DMS 273 (cell line): Measurements from ENCODE around the gene AKR1D1.
A peak's percentile ranks its signal among the peaks of the same experiment; 100 is the strongest.
"Not testable (repeated sequence)": the region's sequence is repeated elsewhere in the genome, so short reads cannot be mapped to it uniquely, and the experiment has no call there.

Experiments
- DNase-seq: peaks from one replicate; lab custom pipeline; 2025; ENCODE audit not compliant: unreplicated experiment; lab: John Stamatoyannopoulos, UW

Gene AKR1D1

DNA sequence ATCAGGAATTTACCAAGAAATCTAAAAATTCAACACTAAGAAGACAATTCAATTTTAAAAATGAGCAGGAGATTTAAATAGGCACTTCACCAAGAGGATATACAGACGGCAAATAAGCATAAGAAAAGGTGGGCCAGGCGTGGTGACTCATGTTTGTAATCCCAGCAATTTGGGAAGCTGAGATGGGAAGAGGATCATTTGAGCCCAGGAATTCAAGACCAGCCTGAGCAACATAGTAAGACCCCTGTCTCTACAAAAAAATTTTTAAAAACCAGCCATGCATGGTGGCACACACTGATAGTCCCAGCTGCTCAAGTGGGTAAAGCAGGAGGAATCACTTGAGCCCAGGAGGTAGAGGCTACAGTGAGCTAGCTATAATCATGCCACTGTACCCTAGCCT is 3.5 kb upstream of the AKR1D1 start:
- DNase-seq = no peak

DNA sequence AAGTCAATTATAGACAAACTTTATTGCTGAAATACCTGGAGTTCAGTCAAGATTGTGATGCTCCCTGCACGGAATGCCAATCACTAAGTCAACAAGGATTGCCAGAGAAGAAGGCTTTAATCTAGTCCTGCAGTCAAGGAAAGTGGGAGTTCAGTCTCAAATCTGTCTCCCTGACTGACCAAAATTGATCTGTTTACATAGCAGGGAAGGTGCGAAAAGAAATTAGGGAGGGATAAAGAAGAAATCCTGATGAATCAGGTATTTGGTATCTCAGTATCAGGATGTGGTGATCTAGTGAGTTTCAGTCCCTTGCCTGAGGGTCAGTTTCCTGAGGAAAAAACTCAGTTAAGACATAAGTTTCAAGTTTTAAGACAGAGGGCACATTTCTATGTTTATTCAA is 2.1 kb upstream of the AKR1D1 start:
- DNase-seq = no peak

DNA sequence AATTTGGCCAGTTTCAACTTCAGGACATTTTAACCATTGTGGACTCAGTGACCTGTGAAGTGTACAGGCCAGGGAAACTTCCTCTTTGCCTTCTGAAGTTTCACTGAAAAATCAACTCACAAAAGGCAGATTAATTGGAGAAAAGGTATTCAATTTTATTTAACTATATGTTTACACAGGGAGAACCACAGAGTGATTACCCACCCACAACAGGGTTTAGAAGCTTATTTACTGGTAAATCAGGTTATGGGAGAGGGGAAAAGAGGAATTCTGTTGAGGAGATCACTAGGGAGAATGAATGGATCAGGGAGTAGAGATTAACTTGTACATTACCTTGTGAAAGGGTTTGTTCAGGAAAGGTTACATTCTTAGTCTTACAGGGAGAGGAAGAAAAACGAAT is 1.7 kb upstream of the AKR1D1 start:
- DNase-seq = no peak

DNA sequence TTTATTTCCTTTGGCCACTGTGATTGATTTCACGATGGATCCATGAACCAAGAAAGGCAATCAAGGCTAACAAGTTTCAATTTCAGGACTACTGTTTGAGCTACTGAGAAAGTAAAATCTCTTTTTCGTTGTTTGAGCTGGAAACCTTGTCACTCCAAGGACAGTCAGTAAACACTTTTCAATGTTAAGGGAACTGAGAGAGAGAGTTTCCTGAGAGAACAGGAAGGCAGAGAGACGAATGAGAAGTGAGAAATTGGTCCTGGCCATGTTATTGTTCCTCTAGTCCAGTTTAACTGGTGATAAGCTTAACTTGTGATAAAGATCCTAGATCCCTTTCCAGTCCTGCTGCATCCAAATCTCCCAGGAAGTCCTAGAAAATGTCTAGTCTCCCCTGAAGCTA is 909 bp upstream of the AKR1D1 start:
- DNase-seq = no peak

DNA sequence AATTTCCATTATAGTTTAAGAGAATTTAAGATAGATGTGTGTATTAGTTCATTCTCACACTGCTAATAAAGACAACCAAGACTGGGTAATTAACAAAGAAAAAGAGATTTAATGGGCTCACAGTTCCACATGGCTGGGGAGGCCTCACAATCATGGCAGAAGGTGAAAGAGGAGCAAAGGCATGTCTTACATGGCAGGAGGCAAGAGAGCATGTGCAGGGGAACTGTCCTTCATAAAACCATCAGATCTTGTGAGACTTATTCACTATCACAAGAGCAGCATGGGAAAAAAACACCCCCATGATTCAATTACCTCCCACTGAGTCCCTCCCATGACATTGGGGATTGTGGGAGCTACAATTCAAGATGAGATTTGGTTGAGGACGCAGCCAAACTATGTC is 473 bp upstream of the AKR1D1 start:
- DNase-seq = not testable (repeated sequence)

DNA sequence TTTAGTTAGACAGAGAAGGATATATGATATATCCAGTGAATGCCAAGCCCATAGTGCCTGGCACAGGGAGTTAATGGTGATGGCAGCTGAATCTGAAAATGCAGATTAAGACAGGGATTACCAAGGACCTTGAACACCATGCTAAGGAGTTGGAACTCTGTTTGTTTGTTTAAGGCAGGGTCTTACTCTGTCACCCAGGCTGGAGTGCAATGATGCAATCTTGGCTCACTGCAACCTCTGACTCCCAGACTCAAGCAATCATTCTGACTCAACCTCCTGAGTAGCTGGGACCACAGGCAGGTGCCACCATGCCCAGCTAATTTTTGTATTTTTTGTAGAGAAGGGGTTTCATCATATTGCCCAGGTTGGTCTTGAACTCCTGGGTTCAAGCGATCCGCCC is 1.6 kb downstream of the AKR1D1 start:
- no peak for DNase-seq

DNA sequence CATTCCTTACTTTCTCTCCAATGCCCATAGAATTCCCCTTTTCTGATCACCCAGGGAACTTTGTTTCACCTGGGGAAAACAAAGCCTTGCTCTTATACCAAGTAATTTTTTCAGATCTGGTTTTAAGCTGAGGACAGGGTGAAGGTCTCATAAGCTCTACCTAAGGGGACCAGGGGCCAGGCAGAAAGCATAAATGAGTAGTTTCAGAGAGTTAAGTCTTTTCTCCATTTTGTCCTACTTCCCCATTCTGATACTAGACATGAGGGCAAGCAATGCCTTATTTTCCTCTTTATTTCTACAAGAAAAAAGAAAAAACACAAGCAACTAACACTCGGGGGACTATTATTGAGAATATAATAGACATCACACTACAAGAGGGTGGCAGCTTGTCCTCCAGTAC is 2.9 kb downstream of the AKR1D1 start:
- no peak for DNase-seq

DNA sequence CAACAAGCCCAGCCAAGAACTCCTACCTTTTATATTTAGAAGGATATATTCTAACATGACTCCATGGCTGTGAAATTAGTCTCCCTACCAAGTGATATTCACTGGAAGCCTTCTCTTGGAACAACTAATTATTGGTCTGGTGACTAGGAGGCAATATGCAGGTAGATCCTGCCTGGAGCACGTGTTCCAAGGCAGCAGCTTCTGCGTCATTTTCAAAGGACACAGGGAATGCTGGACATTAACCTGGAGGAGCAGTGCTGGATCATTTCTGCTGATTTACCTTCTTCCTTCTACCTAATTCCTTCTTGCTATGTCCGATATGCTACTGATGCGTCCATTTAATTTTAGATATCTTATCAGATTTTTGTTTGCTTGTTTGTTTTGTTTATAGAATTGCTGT is 5.6 kb downstream of the AKR1D1 start:
- DNase-seq = no peak

DNA sequence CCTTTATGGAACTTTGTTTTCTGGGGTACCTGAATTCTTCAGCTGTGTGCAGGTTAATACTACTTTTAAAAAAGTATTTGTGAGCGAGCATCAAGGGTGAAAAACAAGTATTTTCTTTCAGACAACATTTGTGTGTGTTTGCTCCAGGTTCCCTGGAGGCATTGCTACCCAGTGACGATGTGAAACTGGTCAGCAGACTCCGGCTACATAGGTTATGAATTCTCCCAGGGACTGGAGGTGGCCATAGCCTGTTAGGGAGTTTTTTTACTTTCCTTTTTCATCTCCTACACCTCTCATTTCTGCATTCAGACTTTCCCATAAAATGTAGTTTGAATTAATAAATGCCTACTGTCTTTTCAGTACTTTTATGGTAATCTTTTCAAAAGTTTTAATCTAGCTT is 7.6 kb downstream of the AKR1D1 start:
- no peak for DNase-seq

DNA sequence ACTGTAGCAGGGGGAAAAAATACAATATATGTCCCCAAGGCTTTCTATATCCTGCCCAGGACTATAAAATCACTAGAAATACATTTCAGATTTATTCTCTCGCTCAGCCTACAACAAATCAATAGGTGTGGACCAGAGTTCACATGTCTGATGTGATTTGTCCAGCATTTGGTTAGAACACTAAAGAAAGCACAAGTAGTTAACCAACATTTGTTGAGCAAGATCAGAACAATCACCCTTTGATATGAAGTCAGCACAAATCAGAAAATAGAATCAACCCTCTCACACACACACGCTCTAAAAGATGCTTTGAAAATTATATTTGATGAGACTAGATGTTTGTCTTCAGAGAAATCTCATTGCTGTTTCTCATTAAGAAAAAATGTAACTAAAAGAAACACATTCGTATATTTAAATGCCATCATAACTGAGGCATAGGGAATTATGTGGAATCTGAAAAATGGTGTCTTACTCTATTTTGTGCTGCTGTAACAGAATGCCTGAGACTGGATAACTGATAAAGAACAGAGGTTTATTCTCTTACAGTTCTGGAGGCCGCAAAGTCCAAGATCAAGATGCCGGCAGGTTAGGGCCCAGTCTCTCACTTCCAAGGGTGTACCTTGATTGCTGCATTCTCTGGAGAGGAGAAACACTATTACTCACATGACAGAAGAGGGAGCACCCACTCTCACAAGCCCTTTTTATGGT is 10.5 kb downstream of the AKR1D1 start:
- DNase-seq = no peak

DNA sequence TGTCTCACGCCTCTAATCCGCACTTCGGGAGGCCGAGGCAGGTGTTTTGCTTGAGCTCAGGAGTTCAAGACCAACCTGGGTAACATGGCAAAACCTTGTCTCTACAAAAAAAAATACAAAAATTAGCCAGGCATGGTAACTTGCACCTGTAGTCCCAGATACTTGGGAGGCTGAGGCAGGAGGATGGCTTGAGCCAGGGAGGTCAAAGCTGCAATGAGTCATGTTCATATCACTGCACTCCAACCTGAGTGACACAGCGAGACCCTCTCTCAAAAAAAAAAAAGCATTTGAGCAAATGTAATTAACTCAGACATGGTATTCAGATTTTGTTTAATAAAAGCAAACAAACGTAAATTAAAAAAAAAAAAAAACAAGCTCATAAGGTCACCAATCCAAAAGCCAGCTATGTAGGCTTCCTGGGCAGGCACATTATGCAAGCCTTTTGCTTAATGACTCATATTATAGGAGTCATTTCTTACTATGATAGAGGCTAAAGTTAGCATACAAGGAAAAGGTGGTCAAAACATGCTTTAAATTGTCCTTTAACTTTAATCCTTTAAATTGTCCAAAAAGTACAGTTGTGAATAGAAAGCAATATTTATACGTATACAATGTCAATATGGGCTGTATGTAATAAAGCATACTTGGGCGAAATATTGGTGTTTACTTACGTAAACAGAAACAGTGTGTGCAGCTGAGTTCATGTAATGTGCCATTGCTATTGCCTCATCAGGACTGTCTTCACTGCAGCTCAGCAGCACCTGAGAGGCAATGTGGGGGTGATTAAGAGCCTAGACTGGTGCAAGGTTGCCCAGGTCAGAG is 13.0 kb downstream of the AKR1D1 start:
- no peak for DNase-seq

DNA sequence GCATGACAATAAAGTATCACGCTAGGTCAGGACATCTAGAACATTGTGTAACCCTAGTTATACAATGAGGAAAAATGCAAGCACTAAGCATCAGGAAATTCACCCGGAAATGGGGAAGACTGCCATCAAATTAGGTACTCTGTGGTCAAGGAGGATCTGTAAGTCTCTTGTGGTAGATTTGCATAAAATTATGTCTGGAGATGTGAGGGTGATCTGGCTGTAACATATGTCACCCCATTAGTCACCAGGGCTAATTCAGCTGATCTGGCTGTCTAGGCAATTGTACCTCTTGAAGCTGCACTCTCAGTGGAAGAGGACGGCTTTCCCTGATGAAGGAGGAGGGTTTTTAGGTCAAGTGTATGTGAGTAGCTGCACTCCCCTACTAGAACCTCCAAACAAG is 14.8 kb downstream of the AKR1D1 start:
- DNase-seq = no peak

DNA sequence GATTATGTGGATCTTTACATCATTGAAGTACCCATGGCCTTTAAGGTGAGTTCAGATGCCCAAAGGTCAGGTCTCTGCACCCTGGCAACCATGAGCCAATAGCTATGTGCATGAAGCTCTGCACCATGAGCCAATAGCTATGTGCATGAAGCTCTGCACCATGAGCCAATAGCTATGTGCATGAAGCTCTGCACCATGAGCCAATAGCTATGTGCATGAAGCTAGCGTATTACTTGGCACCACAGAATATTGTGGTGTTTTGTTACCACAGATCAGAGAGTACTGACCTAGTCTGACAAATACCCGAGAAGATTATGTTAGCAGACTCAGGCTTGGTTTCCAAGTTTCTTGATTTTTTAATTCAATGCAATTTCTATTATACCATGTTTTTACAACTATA is 15.6 kb downstream of the AKR1D1 start:
- not testable (repeated sequence) for DNase-seq

DNA sequence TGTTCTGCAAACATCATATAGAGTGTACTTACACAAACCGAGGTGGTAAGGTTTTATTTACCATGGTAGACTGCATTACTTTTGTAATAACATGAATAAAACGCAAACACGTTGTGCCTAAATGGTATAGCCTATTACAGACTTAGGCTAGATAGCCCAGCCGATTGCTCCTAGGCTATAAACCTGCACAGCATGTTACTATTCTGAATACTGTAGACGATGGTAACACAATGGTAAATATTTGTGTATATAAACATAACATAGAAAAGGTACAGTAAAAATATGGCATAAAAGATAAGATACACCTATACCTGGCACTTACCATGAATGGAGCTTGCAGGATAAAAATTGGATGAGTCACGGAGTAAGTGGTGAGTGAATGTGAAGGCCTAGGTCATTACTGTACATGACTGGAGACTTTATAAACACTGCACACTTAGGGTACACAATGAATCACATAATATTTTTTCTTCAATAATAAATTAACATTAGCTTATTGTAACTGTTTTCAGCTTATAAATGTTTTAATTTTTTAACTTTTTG is 16.3 kb downstream of the AKR1D1 start:
- no peak for DNase-seq

DNA sequence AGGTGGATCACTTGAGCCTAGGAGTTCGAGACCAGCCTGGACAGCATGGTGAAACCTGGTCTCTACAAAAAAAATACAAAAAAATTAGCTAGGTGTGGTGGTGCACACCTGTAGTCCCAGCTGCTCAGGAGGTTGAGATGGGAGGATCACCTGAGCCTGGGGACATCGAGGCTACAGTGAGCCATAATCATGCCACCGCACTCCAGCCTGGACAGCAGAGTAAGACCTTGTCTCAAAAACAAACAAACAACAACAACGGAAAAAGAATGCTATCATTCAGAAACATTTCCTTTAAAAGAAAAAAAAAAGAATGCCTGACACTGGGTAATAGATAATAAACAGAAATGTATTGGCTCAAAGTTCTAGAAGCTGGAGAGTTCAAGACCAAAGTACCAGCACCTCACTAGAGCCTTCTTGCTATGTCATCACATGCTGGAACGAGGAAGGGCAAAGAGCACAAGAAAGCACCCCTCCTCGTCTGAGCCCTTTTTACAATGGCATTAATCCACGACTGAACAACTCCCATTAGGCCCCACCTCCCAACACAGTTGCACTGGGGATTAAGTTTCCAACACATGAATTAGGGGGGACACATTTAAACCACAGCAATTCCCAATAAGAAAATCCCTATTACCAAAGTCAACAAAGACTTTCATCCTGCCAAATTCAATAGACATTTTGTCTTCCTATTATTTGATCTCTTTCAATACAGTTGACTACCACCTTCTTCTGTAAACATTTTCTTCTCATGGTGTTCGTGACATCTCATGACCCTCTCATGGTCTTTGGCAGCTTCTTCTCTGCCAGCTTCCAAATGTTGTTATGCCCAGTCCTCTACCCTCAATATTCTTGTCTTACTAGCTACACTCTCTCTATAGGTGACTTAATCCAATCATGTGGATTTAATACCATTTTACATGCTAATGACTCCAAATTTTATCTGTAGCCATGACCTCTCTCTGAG is 20.0 kb downstream of the AKR1D1 start:
- no peak for DNase-seq

DNA sequence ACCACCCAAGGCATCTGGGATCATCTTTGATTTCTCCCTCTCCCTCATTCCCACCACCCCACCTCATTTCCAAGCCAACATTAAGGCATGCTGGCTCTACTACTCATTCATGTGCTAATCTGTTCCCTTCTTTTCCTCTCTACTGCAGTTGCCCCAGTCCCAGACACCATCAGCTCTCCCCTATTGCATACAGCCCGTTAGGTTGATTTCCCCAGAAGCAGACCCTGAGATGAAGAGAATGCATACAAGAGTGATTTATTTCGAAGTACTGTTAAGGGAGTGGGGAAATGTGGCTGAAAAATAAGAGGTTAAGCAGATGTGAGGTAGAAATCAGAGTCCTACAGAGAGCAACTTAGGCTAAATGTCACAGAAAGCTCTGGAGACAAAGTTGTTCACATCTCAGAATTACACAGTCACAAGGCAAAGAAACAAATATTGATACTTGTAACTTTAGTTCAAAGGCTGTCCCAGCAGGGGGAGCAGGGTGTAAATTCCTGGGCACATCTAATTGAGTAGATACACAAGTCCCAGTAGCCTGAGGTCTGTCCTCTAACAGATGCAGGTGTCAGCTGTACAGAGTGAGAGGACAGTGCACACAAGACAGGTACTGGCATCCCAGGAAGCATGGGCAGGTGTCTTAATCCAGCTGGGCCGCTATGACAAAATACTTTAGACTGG is 20.9 kb downstream of the AKR1D1 start:
- DNase-seq = peak; percentile 66

DNA sequence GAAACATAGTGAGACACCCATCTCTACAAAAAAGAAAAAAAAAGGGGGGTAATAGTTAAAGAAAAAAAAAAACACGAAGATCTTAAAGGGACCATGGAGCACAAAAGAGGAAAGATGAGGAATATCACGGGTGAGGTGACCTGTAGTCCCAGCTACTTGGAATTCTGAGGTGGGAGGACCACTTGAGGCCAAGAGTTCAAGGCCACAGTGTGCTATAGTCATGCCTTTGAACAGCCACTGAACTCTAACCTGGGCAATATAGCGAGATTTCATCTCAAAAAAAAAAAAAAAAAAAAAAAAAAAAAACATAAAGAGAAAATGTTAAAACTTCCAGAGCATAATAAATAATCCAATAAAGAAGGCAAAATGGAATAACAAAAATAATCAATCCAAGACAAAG is 23.6 kb downstream of the AKR1D1 start:
- no peak for DNase-seq

DNA sequence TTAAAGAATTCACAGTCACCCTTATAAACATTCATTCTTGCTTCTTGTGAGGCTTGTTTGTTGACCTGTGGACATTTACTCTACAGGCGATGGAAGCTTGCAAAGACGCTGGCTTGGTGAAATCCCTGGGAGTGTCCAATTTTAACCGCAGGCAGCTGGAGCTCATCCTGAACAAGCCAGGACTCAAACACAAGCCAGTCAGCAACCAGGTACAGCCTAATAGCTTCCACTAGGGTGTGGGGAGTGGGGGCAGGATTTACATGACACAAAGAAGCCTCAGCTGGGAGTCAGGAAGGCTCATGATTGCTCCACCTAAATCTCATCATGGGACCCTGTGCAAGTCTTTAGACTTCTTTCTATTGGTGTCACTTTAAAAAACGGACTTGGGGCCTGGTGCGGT is 29.0 kb downstream of the AKR1D1 start:
- DNase-seq = no peak

DNA sequence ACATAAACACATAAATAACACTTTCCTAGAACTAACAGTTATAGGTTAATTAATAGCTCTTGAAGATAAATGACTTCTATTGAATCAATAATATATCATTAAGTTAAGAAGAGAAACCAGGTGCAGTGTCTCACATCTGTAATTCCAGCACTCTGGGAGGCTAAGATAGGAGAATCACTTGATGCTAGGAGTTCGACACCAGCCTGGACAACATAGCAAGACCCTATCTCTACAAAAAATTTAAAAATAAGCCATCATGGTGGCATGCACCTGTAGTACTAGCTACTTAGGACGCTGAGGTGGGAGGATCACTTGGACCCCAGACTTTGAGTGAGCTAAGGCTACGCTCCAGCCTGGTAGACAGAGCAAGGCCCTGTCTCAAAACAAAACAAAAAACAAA is 38.8 kb downstream of the AKR1D1 start:
- no peak for DNase-seq

DNA sequence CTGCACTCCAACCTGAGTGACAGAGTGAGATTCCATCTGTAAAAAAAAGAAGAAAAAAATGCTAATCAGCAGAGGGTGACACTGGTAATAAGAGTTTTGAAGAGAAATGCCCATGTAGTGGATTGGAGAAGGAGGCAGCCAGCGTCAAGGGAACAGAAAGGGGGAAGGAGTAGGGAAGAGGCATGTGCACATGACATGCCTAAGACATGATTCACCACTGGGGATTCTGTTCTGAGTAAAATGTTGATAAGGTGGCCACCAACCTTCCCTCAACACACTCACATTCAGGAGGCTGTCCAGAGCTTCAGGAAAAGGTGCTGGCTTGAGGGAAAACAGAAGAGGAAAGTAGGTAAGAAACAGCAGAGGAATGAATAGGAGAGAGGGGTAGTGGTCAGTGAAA is 39.9 kb downstream of the AKR1D1 start:
- no peak for DNase-seq

DNA sequence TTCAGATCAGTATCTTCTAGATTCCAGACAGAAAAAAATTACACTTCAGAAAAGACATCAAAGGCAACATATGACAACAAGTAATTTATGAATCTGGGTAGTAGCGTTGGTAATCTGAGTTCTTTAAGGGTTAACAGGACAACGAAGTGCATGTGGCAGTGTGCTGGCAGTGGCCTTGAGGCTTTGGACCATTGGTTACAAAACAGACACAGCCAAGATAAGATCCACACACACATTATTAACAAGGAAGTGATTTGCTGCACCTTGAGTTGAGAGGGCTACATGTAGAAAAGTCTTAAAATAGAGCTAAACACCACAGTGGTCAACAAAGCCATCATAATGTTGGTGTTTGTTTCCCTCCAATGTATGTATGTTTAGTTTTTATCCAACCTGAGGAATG is 40.6 kb downstream of the AKR1D1 start:
- no peak for DNase-seq
